ENCODE measurements around the gene PTPRC.

PTPRC gene

GRCh38 chr1:198630863-198631262, 8.0 kb upstream of the PTPRC start:
- peaks cover 90% of the 10 kb centered on the region for H3K4me1 Mint-ChIP-seq (ENCODE audit: low read depth)
- H3K9me3 Mint-ChIP-seq (ENCODE audit: low read depth): peaks cover 15% of the 10 kb centered on the region
- H3K4me3 Mint-ChIP-seq: no peak overlapping the region
- no peaks in the 10 kb centered on the region for H3K27me3 Mint-ChIP-seq
- peak overlapping the region; percentile 59 for H3K27ac Mint-ChIP-seq
- H3K36me3 Mint-ChIP-seq: peaks cover 14% of the 10 kb centered on the region

GRCh38 chr1:198631292-198631691, 7.5 kb upstream of the PTPRC start:
- peaks cover 89% of the 10 kb centered on the region for H3K4me1 Mint-ChIP-seq (ENCODE audit: low read depth)
- peaks cover 12% of the 10 kb centered on the region for H3K9me3 Mint-ChIP-seq (ENCODE audit: low read depth)
- peaks cover 11% of the 10 kb centered on the region for H3K36me3 Mint-ChIP-seq
- H3K4me3 Mint-ChIP-seq: no peak overlapping the region
- H3K27ac Mint-ChIP-seq: peak overlapping the region; percentile 35
- no peaks in the 10 kb centered on the region for H3K27me3 Mint-ChIP-seq

GRCh38 chr1:198632007-198632406, 6.8 kb upstream of the PTPRC start:
- no peaks in the 10 kb centered on the region for H3K27me3 Mint-ChIP-seq
- H3K9me3 Mint-ChIP-seq (ENCODE audit: low read depth): peaks cover 10% of the 10 kb centered on the region
- peak overlapping the region; percentile 35 for H3K27ac Mint-ChIP-seq
- no peak overlapping the region for H3K4me3 Mint-ChIP-seq
- peaks cover 89% of the 10 kb centered on the region for H3K4me1 Mint-ChIP-seq (ENCODE audit: low read depth)
- H3K36me3 Mint-ChIP-seq: peaks cover 10% of the 10 kb centered on the region

- H3K27me3 Mint-ChIP-seq: no peaks in the 10 kb centered on the region
- H3K36me3 Mint-ChIP-seq: peaks cover 10% of the 10 kb centered on the region
- H3K9me3 Mint-ChIP-seq (ENCODE audit: low read depth): peaks cover 10% of the 10 kb centered on the region
- peak overlapping the region; percentile 62 for H3K4me3 Mint-ChIP-seq
- H3K27ac Mint-ChIP-seq: peak overlapping the region; percentile 86
- peaks cover 87% of the 10 kb centered on the region for H3K4me1 Mint-ChIP-seq (ENCODE audit: low read depth)
These were observed 5.1 kb upstream of the PTPRC start for GRCh38 chr1:198633675-198634121.

- H3K36me3 Mint-ChIP-seq: peaks cover 7% of the 10 kb centered on the region
- H3K4me1 Mint-ChIP-seq (ENCODE audit: low read depth): peaks cover 68% of the 10 kb centered on the region
- H3K4me3 Mint-ChIP-seq: no peak overlapping the region
- peak overlapping the region; percentile 93 for H3K27ac Mint-ChIP-seq
- peaks cover 10% of the 10 kb centered on the region for H3K9me3 Mint-ChIP-seq (ENCODE audit: low read depth)
- no peaks in the 10 kb centered on the region for H3K27me3 Mint-ChIP-seq
These were observed 2.9 kb upstream of the PTPRC start for GRCh38 chr1:198635964-198636363.

- H3K4me3 Mint-ChIP-seq: peak overlapping the region; percentile 75
These were observed 2.4 kb upstream of the PTPRC start for GRCh38 chr1:198636391-198636790.

GRCh38 chr1:198637157-198637556, 1.7 kb upstream of the PTPRC start:
- peaks cover 10% of the 10 kb centered on the region for H3K9me3 Mint-ChIP-seq (ENCODE audit: low read depth)
- H3K4me1 Mint-ChIP-seq (ENCODE audit: low read depth): peaks cover 61% of the 10 kb centered on the region
- H3K36me3 Mint-ChIP-seq: peaks cover 9% of the 10 kb centered on the region
- H3K27me3 Mint-ChIP-seq: no peaks in the 10 kb centered on the region
- peak overlapping the region; percentile 75 for H3K4me3 Mint-ChIP-seq
- H3K27ac Mint-ChIP-seq: peak overlapping the region; percentile 93

More at GRCh38 chr1:198636391-198636790, 2.4 kb upstream of the PTPRC start:
- Mint-ChIP-seq H3K9me3 (ENCODE audit: low read depth) (peaks cover 10% of the 10 kb centered on the region), H3K27me3 (no peaks in the 10 kb centered on the region), H3K4me1 (ENCODE audit: low read depth) (peaks cover 66% of the 10 kb centered on the region), H3K27ac (peak overlapping the region; percentile 93), H3K36me3 (peaks cover 7% of the 10 kb centered on the region)

- no peaks in the 10 kb centered on the region for H3K27me3 Mint-ChIP-seq
- H3K36me3 Mint-ChIP-seq: peaks cover 16% of the 10 kb centered on the region
- peaks cover 10% of the 10 kb centered on the region for H3K9me3 Mint-ChIP-seq (ENCODE audit: low read depth)
- H3K27ac Mint-ChIP-seq: peak overlapping the region; percentile 93
- H3K4me1 Mint-ChIP-seq (ENCODE audit: low read depth): peaks cover 65% of the 10 kb centered on the region
- H3K4me3 Mint-ChIP-seq: peak overlapping the region; percentile 92
These were observed 863 bp upstream of the PTPRC start for GRCh38 chr1:198637916-198638437.

GRCh38 chr1:198638441-198638840, 399 bp upstream of the PTPRC start:
- peaks cover 15% of the 10 kb centered on the region for H3K36me3 Mint-ChIP-seq
- peak overlapping the region; percentile 92 for H3K4me3 Mint-ChIP-seq
- peaks cover 64% of the 10 kb centered on the region for H3K4me1 Mint-ChIP-seq (ENCODE audit: low read depth)
- peaks cover 6% of the 10 kb centered on the region for H3K9me3 Mint-ChIP-seq (ENCODE audit: low read depth)
- H3K27ac Mint-ChIP-seq: peak overlapping the region; percentile 93
- no peaks in the 10 kb centered on the region for H3K27me3 Mint-ChIP-seq

- peaks cover 64% of the 10 kb centered on the region for H3K4me1 Mint-ChIP-seq (ENCODE audit: low read depth)
- H3K36me3 Mint-ChIP-seq: peaks cover 16% of the 10 kb centered on the region
- H3K9me3 Mint-ChIP-seq (ENCODE audit: low read depth): no peaks in the 10 kb centered on the region
- peak overlapping the region; percentile 93 for H3K27ac Mint-ChIP-seq
- H3K27me3 Mint-ChIP-seq: no peaks in the 10 kb centered on the region
- peak overlapping the region; percentile 92 for H3K4me3 Mint-ChIP-seq
These were observed 867 bp downstream of the PTPRC start for GRCh38 chr1:198639671-198640143.

GRCh38 chr1:198640174-198640573, 1.3 kb downstream of the PTPRC start:
- Mint-ChIP-seq H3K36me3 (peaks cover 16% of the 10 kb centered on the region), H3K27me3 (no peaks in the 10 kb centered on the region), H3K27ac (peak overlapping the region; percentile 93), H3K4me3 (peak overlapping the region; percentile 92), H3K4me1 (ENCODE audit: low read depth) (peaks cover 67% of the 10 kb centered on the region), H3K9me3 (ENCODE audit: low read depth) (no peaks in the 10 kb centered on the region)

- Mint-ChIP-seq H3K27me3 (no peaks in the 10 kb centered on the region), H3K4me1 (ENCODE audit: low read depth) (peaks cover 68% of the 10 kb centered on the region), H3K9me3 (ENCODE audit: low read depth) (no peaks in the 10 kb centered on the region), H3K4me3 (peak overlapping the region; percentile 92), H3K36me3 (peaks cover 16% of the 10 kb centered on the region), H3K27ac (peak overlapping the region; percentile 99)
These were observed 2.7 kb downstream of the PTPRC start for GRCh38 chr1:198641501-198641900.

GRCh38 chr1:198641966-198642668, 3.3 kb downstream of the PTPRC start:
- Mint-ChIP-seq H3K36me3 (peaks cover 21% of the 10 kb centered on the region), H3K9me3 (ENCODE audit: low read depth) (no peaks in the 10 kb centered on the region), H3K4me3 (peak overlapping the region; percentile 92), H3K27ac (peak overlapping the region; percentile 99), H3K27me3 (no peaks in the 10 kb centered on the region), H3K4me1 (ENCODE audit: low read depth) (peaks cover 68% of the 10 kb centered on the region)

GRCh38 chr1:198642983-198643382, 4.1 kb downstream of the PTPRC start:
- Mint-ChIP-seq H3K4me3 (peak overlapping the region; percentile 92), H3K9me3 (ENCODE audit: low read depth) (no peaks in the 10 kb centered on the region), H3K27ac (peak overlapping the region; percentile 99), H3K27me3 (no peaks in the 10 kb centered on the region), H3K36me3 (peaks cover 21% of the 10 kb centered on the region), H3K4me1 (ENCODE audit: low read depth) (peaks cover 63% of the 10 kb centered on the region)

- Mint-ChIP-seq H3K27ac (peak overlapping the region; percentile 99), H3K27me3 (no peaks in the 10 kb centered on the region), H3K9me3 (ENCODE audit: low read depth) (no peaks in the 10 kb centered on the region), H3K4me1 (ENCODE audit: low read depth) (peaks cover 63% of the 10 kb centered on the region), H3K36me3 (peaks cover 21% of the 10 kb centered on the region), H3K4me3 (peak overlapping the region; percentile 92)
These were observed 5.0 kb downstream of the PTPRC start for GRCh38 chr1:198643808-198644207.
